ENCODE results near the gene AHNAK.
"Not testable (repeated sequence)": the region's sequence is repeated elsewhere in the genome, so short reads cannot be mapped to it uniquely, and the experiment has no call there.

DNA sequence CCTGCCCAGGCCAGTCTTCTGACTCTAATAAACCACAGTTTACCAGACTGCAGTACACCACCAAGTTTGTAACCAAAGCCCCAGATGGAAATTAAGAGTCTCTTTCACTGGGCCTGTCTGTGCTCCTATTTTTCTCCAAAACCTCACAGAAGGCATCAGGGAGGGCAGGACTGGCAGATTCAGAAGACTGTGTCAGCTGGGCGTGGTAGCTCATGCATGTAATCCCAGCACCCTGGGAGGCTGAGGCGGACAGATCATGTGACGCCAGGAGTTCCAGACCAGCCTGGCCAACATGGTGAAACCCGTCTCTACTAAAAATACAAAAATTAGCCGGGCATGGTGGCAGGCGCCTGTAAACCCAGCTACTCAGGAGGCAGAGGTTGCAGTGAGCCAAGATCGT is 38.8 kb upstream of the AHNAK start:
- TF ChIP-seq, protein P1, sequence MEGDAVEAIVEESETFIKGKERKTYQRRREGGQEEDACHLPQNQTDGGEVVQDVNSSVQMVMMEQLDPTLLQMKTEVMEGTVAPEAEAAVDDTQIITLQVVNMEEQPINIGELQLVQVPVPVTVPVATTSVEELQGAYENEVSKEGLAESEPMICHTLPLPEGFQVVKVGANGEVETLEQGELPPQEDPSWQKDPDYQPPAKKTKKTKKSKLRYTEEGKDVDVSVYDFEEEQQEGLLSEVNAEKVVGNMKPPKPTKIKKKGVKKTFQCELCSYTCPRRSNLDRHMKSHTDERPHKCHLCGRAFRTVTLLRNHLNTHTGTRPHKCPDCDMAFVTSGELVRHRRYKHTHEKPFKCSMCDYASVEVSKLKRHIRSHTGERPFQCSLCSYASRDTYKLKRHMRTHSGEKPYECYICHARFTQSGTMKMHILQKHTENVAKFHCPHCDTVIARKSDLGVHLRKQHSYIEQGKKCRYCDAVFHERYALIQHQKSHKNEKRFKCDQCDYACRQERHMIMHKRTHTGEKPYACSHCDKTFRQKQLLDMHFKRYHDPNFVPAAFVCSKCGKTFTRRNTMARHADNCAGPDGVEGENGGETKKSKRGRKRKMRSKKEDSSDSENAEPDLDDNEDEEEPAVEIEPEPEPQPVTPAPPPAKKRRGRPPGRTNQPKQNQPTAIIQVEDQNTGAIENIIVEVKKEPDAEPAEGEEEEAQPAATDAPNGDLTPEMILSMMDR (IDR thresholded peaks at IDR 0.05), result not testable (repeated sequence)
- TF ChIP-seq POLR2A, POLR2AphosphoS5 (IDR thresholded peaks at IDR 0.05): not testable (repeated sequence)

All from stomach (tissue), 4 donors.